Mesothelial cell of epicardium (in vitro differentiated cells): ENCODE data around the gene SMIM38. TPM values are rescaled to one million over a fixed set of nuclear protein-coding genes. Genes with fewer than 3 reads are reported as not detected.

ENCODE experiments used
- DNase-seq, 2 experiments: peaks; one replicate each; pipeline ENCODE4 v3.0.0; 2021; ENCODE audit warnings: low spot score in 2 of 2; ENCODE audit not compliant: unreplicated experiment in 2 of 2
- H3K27ac Mint-ChIP-seq: 2 replicates; pipeline ENCODE4 v1.8.0; 2021; ENCODE audit warnings: mixed read lengths
- H3K27me3 Mint-ChIP-seq: 2 replicates; pipeline ENCODE4 v1.8.0; 2021; ENCODE audit warnings: low read depth, mixed read lengths
- H3K36me3 Mint-ChIP-seq: 2 replicates; pipeline ENCODE4 v1.8.0; 2021; ENCODE audit warnings: mixed read lengths
- H3K4me1 Mint-ChIP-seq: 2 replicates; pipeline ENCODE4 v1.8.0; 2021; ENCODE audit warnings: mixed read lengths
- H3K4me3 Mint-ChIP-seq: 2 replicates; pipeline ENCODE4 v1.8.0; 2021; ENCODE audit warnings: mild to moderate bottlenecking, moderate library complexity, mixed read lengths
- H3K9me3 Mint-ChIP-seq: 2 replicates; pipeline ENCODE4 v1.8.0; 2021; ENCODE audit warnings: mixed read lengths
- total RNA-seq: library from RNA; stranded (reverse); gene quantifications from 3 replicates; pipeline ENCODE4 v1.2.1, GENCODE V29; 2021
- TF ChIP-seq, protein P1 (sequence below): fragments of 200-600 bp; sonication (generic); IDR thresholded peaks from one replicate; pipeline ENCODE4 v1.5.0; 2021; ENCODE audit warnings: antibody characterized with exemption; ENCODE audit not compliant: unreplicated experiment

Gene SMIM38
- total RNA-seq, 1 donor from 2014 or later, result 2.5 TPM

DNA sequence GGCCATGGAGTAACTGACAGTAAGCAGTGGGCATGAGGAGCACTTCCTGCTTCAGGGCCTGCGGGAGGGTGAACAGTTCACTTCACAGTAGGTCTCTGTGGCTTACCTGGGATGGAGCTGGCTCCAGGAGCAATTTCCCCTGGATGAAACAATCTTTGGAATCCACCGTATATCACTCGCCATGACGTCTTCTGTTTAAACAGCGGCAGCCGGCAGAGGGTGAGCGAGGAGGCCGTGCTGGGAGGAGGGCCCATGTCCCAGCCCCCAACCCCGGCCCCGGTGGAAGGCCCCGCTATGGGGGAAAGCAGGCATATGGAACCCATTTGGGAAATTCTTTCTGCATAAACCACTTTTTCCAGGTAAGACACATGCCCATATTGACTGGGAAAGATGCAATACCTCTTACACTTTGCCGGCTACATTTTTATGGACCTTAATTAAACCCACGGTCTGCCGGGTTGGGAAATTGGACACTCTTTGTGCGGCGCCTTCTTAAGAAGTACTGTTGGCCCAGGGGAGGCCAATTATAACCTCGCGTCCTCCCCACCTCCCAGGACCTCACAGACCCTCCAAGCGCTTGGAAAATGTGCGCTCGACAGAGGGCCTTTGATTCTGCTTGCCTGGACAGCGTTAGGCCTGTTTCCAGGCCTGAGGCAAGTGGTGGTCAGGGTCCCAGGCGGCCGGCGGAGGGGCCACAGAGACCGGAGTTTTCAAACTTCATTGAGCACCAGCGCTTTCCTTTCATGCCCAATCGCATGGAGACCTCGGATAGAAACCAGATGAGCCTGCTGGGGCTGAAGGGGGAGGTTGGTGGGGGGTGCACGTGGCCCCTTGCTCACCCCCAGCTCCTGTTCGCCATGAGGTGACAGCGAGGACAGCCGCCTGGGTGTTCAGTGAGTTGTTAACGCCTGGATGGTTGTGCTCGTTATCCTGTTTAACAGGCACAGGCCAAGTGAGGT is 40.4 kb downstream of the SMIM38 start:
- TF ChIP-seq, protein P1, sequence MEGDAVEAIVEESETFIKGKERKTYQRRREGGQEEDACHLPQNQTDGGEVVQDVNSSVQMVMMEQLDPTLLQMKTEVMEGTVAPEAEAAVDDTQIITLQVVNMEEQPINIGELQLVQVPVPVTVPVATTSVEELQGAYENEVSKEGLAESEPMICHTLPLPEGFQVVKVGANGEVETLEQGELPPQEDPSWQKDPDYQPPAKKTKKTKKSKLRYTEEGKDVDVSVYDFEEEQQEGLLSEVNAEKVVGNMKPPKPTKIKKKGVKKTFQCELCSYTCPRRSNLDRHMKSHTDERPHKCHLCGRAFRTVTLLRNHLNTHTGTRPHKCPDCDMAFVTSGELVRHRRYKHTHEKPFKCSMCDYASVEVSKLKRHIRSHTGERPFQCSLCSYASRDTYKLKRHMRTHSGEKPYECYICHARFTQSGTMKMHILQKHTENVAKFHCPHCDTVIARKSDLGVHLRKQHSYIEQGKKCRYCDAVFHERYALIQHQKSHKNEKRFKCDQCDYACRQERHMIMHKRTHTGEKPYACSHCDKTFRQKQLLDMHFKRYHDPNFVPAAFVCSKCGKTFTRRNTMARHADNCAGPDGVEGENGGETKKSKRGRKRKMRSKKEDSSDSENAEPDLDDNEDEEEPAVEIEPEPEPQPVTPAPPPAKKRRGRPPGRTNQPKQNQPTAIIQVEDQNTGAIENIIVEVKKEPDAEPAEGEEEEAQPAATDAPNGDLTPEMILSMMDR, result no peak
- H3K9me3 Mint-ChIP-seq, result peaks cover 10% of the 10 kb centered on the region
- H3K4me1 Mint-ChIP-seq, result peaks cover 56% of the 10 kb centered on the region
- peak overlapping the region; percentile 81 for H3K27ac Mint-ChIP-seq
- no peaks in the 10 kb centered on the region for H3K36me3 Mint-ChIP-seq
- DNase-seq, result peak in 1 of 2 experiments; percentile 70
- H3K4me3 Mint-ChIP-seq, result no peak overlapping the region
- H3K27me3 Mint-ChIP-seq, result peaks cover 2% of the 10 kb centered on the region

DNA sequence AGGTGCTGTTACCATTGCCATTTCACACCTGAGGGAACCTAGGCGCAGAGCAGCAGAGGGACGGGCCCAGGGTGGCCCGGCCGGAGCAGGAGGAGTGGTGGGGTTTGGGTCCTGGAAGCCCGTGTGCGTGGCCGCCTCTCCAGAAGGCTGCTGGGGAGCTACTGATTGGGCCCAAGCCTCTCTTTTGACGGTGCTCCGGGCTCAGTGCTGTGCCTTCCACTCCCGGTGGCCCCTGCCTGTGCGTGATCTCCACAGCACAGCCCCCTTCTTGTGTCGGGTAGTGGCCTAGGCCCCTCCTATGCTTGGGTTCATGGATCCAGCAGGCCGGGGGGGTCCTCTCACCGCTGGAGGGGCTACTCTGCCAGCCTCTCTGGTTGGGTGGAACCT is 41.0 kb downstream of the SMIM38 start:
- peaks cover 10% of the 10 kb centered on the region for H3K9me3 Mint-ChIP-seq
- TF ChIP-seq, protein P1, result no peak
- H3K36me3 Mint-ChIP-seq, result no peaks in the 10 kb centered on the region
- peaks cover 53% of the 10 kb centered on the region for H3K4me1 Mint-ChIP-seq
- no peak for DNase-seq
- H3K27ac Mint-ChIP-seq, result no peak overlapping the region
- H3K4me3 Mint-ChIP-seq, result no peak overlapping the region
- H3K27me3 Mint-ChIP-seq, result peaks cover 5% of the 10 kb centered on the region

DNA sequence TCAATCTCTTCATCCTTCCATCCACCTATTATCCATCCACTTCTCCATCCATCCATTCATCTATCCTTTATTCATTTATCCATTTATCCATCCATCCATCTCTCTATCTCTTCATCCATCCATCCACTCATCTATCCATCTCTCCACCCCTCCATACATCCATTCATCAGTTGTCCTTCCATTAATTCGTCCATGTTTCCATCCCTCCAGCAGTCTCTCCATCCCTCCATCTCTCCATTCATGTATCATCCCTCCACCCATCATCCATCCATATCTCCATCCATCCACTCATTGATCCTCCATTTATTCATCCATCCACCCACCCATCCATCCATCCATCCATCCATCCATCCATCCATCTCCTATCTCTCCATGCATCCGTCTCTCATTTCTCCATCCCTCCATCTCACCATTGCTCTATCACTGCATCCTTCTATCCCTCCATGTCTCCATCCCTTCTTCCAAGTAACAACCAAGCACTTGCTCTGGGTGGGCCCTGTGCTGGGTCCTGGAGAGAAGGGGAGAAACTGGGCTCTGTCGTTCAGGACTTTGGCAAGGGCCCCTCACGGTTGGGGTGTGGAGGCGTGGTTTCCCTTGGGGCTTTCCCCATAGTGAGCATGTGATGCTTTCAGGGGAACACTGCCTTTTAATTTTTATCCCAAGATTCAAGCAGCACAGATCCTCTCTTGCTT is 43.3 kb downstream of the SMIM38 start:
- peak overlapping the region; percentile 37 for H3K27ac Mint-ChIP-seq
- no peaks in the 10 kb centered on the region for H3K36me3 Mint-ChIP-seq
- TF ChIP-seq, protein P1, result no peak
- H3K9me3 Mint-ChIP-seq, result peaks cover 10% of the 10 kb centered on the region
- no peak overlapping the region for H3K4me3 Mint-ChIP-seq
- H3K27me3 Mint-ChIP-seq, result peaks cover 5% of the 10 kb centered on the region
- no peak for DNase-seq
- H3K4me1 Mint-ChIP-seq, result peaks cover 33% of the 10 kb centered on the region

DNA sequence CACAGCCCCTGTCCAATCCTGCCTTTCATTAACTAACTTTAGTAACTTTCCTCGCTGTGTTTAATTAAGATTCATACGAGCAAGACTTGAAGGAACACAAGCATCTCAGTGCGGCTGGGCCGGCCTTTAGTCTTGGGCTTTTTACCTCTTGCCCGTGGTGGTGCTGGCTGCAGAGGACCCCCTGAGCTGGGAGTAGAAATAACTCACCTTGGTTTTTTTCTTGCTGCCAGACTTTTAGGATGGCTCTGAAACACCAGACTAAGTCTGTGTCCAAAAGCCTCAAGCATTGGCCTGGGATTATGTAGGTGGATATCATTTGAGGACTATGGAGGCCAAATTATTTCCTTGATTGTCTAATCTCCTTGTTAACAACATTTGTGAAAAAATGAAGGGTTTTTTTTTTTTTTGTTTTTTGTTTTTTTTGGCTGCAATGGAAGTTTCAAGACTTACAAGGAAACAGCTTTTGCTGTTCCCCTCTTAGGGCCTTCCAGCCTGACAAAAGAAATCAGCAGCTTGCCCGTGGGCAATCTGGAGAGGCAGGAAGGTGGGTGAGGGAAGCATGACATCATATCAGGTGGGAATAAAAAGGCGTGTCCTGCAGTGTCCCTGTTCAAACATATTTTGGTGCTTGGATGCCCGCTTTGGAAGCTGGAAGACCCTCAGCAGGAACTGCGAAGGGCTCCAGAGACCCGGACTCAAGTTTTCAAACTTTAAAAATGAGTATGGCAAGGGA is 44.0 kb downstream of the SMIM38 start:
- Mint-ChIP-seq H3K27me3 (peaks cover 5% of the 10 kb centered on the region), H3K9me3 (peaks cover 4% of the 10 kb centered on the region), H3K4me3 (no peak overlapping the region), H3K27ac (peak overlapping the region; percentile 37), H3K36me3 (no peaks in the 10 kb centered on the region), H3K4me1 (peaks cover 26% of the 10 kb centered on the region)
- TF ChIP-seq, protein P1, result no peak
- DNase-seq, result no peak

DNA sequence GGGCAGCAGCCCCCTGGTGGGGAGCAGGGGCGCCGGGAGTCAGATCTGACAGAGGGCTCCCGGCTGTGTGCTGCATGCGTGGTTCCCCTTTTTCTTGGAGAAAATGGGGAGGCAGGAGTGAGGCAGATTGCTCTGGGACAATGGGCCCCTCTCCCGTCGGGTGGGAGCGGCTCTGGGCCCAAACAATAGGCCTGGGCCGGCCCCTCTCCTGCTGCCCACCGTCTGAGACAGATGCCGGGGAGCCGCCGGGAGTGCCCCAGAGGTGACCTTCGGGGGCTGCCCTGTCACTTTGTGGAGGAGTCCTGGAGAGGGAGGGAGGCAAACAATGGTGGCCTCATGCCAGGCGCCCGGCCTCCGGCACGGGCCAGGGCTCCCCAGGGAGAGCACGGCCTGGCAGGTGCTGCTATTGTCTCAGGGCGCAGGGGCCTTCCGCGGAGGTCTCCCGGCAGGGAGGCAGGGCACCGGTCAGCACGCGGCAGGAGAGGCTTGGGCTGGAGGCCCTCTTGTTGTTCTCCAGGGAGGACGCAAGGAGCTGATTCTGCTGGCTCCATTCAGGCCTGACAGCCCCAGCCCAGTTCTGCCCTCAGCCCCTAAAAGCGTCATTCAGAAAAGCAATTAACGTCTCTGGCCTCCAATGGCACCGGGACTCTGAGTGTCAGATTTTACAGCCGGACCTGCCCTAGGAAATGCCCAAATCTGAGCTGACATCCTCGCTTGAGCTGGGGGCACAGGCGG is 44.8 kb downstream of the SMIM38 start:
- no peak overlapping the region for H3K4me3 Mint-ChIP-seq
- H3K4me1 Mint-ChIP-seq, result peaks cover 19% of the 10 kb centered on the region

More for the DNA sequence above, 44.8 kb downstream of the SMIM38 start:
- Mint-ChIP-seq H3K9me3 (no peaks in the 10 kb centered on the region), H3K27me3 (peaks cover 5% of the 10 kb centered on the region), H3K36me3 (no peaks in the 10 kb centered on the region), H3K27ac (no peak overlapping the region)
- TF ChIP-seq, protein P1, result no peak
- no peak for DNase-seq
